H1 (cell line): ENCODE data around the gene SLC22A31. TPM values are rescaled to one million over a fixed set of nuclear protein-coding genes. Genes with fewer than 3 reads are reported as not detected.

Experiments used
- CTCF ChIA-PET: fragments of 300-600 bp; sonication (Branson Sonifier 250); formaldehyde crosslinking; loops from one replicate; lab custom pipeline; 2021; ENCODE audit not compliant: partially characterized antibody; lab: Charles Lee
- POLR2A ChIA-PET: fragments of 300-600 bp; sonication (Branson Sonifier 250); formaldehyde crosslinking; loops from one replicate; lab custom pipeline; 2021; ENCODE audit warnings: inconsistent platforms; ENCODE audit not compliant: partially characterized antibody; lab: Charles Lee
- DNase-seq, 2 experiments: peaks; one replicate each; pipeline versions ENCODE4 v3.0.0 to v3.0.0-alpha.2; 2010 to 2022; ENCODE audit warnings: low spot score in 2 of 2, low read depth in 1 of 2, mixed read lengths in 1 of 2
- FAIRE-seq: peaks from 2 replicates; lab custom pipeline; 2011; peaks lifted over from hg19 to GRCh38; lab: Jason Lieb, UNC
- H2AFZ ChIP-seq: 2 replicates; pipeline ENCODE4 v1.8.1; 2012; ENCODE audit warnings: low read length, inconsistent platforms
- H2AK5ac ChIP-seq: 2 replicates; pipeline ENCODE4 v1.6.1; 2013; ENCODE audit warnings: low read depth, low read length
- H2BK120ac ChIP-seq: replicated peaks from 2 replicates; pipeline ENCODE3; 2013; ENCODE audit warnings: low read depth, low read length, inconsistent platforms
- H2BK12ac ChIP-seq: 2 replicates; pipeline ENCODE4 v1.6.1; 2013; ENCODE audit warnings: low read depth, low read length
- H2BK15ac ChIP-seq: 2 replicates; pipeline ENCODE4 v1.6.1; 2013; ENCODE audit warnings: low read length
- H2BK20ac ChIP-seq: 2 replicates; pipeline ENCODE4 v1.6.1; 2013; ENCODE audit warnings: low read length
- H2BK5ac ChIP-seq: 2 replicates; pipeline ENCODE4 v1.6.1; 2013; ENCODE audit warnings: low read depth, low read length
- H3K14ac ChIP-seq: 2 replicates; pipeline ENCODE4 v1.6.1; 2013; ENCODE audit warnings: inconsistent platforms; ENCODE audit not compliant: insufficient read length
- H3K18ac ChIP-seq: 2 replicates; pipeline ENCODE4 v1.6.1; 2013; ENCODE audit warnings: low read length; ENCODE audit errors: extremely low read depth
- H3K23ac ChIP-seq: 2 replicates; pipeline ENCODE4 v1.6.1; 2013; ENCODE audit warnings: inconsistent platforms; ENCODE audit not compliant: insufficient read length
- H3K23me2 ChIP-seq: 2 replicates; pipeline ENCODE4 v1.6.1; 2013; ENCODE audit warnings: low read depth, low read length
- H3K27ac ChIP-seq: 2 replicates; pipeline ENCODE4 v1.6.1; 2011; ENCODE audit warnings: low read depth, low read length, inconsistent platforms
- H3K27me3 ChIP-seq, 4 experiments: replicated peaks in 1 of 4; 1 replicate in 1 of 4; 2 replicates in 3 of 4; pipeline versions ENCODE4 v1.6.1 to v1.8.1; 2011 to 2013; ENCODE audit warnings: low read length in 3 of 4, mild to moderate bottlenecking in 3 of 4, inconsistent platforms in 2 of 4, mixed read lengths in 2 of 4, moderate library complexity in 1 of 4; ENCODE audit not compliant: control insufficient read depth in 3 of 4, insufficient read depth in 3 of 4; ENCODE audit errors: extremely low read depth in 1 of 4
- H3K36me3 ChIP-seq, 4 experiments: 2 replicates each; pipeline versions ENCODE4 v1.6.1 to v1.8.1; 2011 to 2013; ENCODE audit warnings: mild to moderate bottlenecking in 4 of 4, low read length in 3 of 4, moderate library complexity in 2 of 4, control low read depth in 1 of 4, inconsistent platforms in 1 of 4; ENCODE audit not compliant: insufficient read depth in 4 of 4, control insufficient read depth in 2 of 4
- H3K4ac ChIP-seq: replicated peaks from 2 replicates; pipeline ENCODE3; 2013; ENCODE audit warnings: low read length, low read depth, mixed read lengths, inconsistent platforms; ENCODE audit not compliant: insufficient read length
- H3K4me1 ChIP-seq, 4 experiments: replicated peaks in 1 of 4; 1 replicate in 1 of 4; 2 replicates in 3 of 4; pipeline versions ENCODE4 v1.6.1 to v1.8.1; 2011 to 2013; ENCODE audit warnings: low read length in 3 of 4, inconsistent platforms in 2 of 4, mixed read lengths in 1 of 4; ENCODE audit not compliant: insufficient read depth in 4 of 4, control insufficient read depth in 3 of 4
- H3K4me2 ChIP-seq, 2 experiments: 2 replicates each; pipeline versions ENCODE4 v1.6.1 to v1.8.1; 2011 to 2013; ENCODE audit warnings: low read depth in 2 of 2, low read length in 2 of 2, control low read depth in 1 of 2, inconsistent platforms in 1 of 2, mild to moderate bottlenecking in 1 of 2; ENCODE audit not compliant: insufficient read depth in 1 of 2
- H3K4me3 ChIP-seq, 4 experiments: fragments of 200-600, 300-600 bp in 1 of 4; sonication (generic), shearing (Covaris generic), sonication (Bioruptor Twin) in 1 of 4; 2 replicates each; pipeline versions ENCODE4 v1.5.1 to v1.8.1; 2011 to 2016; ENCODE audit warnings: low read length in 4 of 4, low read depth in 3 of 4, control low read depth in 2 of 4, inconsistent platforms in 2 of 4, mild to moderate bottlenecking in 2 of 4, mixed read lengths in 1 of 4, moderate library complexity in 1 of 4; ENCODE audit not compliant: insufficient read depth in 2 of 4; ENCODE audit errors: extremely low read depth in 1 of 4
- H3K56ac ChIP-seq: replicated peaks from 2 replicates; pipeline ENCODE3; 2013; ENCODE audit warnings: low read depth, mild to moderate bottlenecking, mixed read lengths, low read length, inconsistent platforms; ENCODE audit not compliant: insufficient read length
- H3K79me1 ChIP-seq: 2 replicates; pipeline ENCODE4 v1.6.1; 2013; ENCODE audit warnings: low read depth, low read length, control low read depth
- H3K79me2 ChIP-seq, 2 experiments: 2 replicates each; pipeline versions ENCODE4 v1.6.1 to v1.8.1; 2012 to 2013; ENCODE audit warnings: low read length in 2 of 2, mild to moderate bottlenecking in 2 of 2, inconsistent platforms in 1 of 2; ENCODE audit not compliant: insufficient read depth in 2 of 2, control insufficient read depth in 1 of 2
- H3K9ac ChIP-seq, 4 experiments: replicated peaks in 1 of 4; 1 replicate in 1 of 4; 2 replicates in 3 of 4; pipeline versions ENCODE4 v1.6.1 to v1.8.1; 2011 to 2013; ENCODE audit warnings: low read depth in 3 of 4, low read length in 3 of 4, control low read depth in 2 of 4, mild to moderate bottlenecking in 2 of 4, moderate library complexity in 2 of 4, inconsistent platforms in 1 of 4; ENCODE audit errors: extremely low read depth in 1 of 4
- H3K9me3 ChIP-seq, 2 experiments: 2 replicates each; pipeline versions ENCODE4 v1.6.1 to v1.8.1; 2012 to 2013; ENCODE audit warnings: mild to moderate bottlenecking in 2 of 2, moderate library complexity in 2 of 2, control low read depth in 1 of 2, inconsistent platforms in 1 of 2, low read depth in 1 of 2, low read length in 1 of 2, mixed read lengths in 1 of 2; ENCODE audit not compliant: insufficient read depth in 2 of 2
- H4K20me1 ChIP-seq, 2 experiments: replicated peaks in 1 of 2; 2 replicates each; pipeline versions ENCODE3 to v1.8.1; 2011 to 2013; ENCODE audit warnings: inconsistent platforms in 2 of 2, low read length in 2 of 2, mild to moderate bottlenecking in 1 of 2; ENCODE audit not compliant: insufficient read depth in 2 of 2, control insufficient read depth in 1 of 2
- H4K5ac ChIP-seq: 2 replicates; pipeline ENCODE4 v1.6.1; 2013; ENCODE audit warnings: low read length, low read depth, mixed read lengths, inconsistent platforms; ENCODE audit not compliant: insufficient read length
- H4K8ac ChIP-seq: 2 replicates; pipeline ENCODE4 v1.8.0; 2013; ENCODE audit warnings: mild to moderate bottlenecking, moderate library complexity, low read length, inconsistent platforms; ENCODE audit not compliant: insufficient read depth; ENCODE audit errors: extremely low read depth
- H4K91ac ChIP-seq: replicated peaks from 2 replicates; pipeline ENCODE3; 2013; ENCODE audit warnings: low read length, mixed read lengths, inconsistent platforms; ENCODE audit not compliant: insufficient read length
- CEBPB ChIP-seq: IDR thresholded peaks from 2 replicates; pipeline ENCODE4 v1.6.1; 2012; ENCODE audit warnings: low read depth, low read length
- CHD1 ChIP-seq: IDR thresholded peaks from 2 replicates; pipeline ENCODE4 v1.6.1; 2012; ENCODE audit warnings: low read depth, low read length, improper control_type of control experiment
- CREB1 ChIP-seq: IDR thresholded peaks from 2 replicates; pipeline ENCODE4 v1.6.1; 2012; ENCODE audit warnings: inconsistent platforms
- FOSL1 ChIP-seq: IDR thresholded peaks from 2 replicates; pipeline ENCODE4 v1.6.1; 2011; ENCODE audit warnings: mild to moderate bottlenecking, low read depth, low read length, moderate library complexity; ENCODE audit not compliant: insufficient read depth
- GTF2F1 ChIP-seq: IDR thresholded peaks from 2 replicates; pipeline ENCODE4 v1.6.1; 2012; ENCODE audit warnings: low read depth, low read length, improper control_type of control experiment, borderline replicate concordance
- POLR2A ChIP-seq, 2 experiments: IDR thresholded peaks; 1 replicate in 1 of 2; 2 replicates in 1 of 2; pipeline ENCODE4 v1.6.1; 2011; ENCODE audit warnings: low read depth in 2 of 2, low read length in 2 of 2, mild to moderate bottlenecking in 2 of 2; ENCODE audit errors: control extremely low read depth in 1 of 2
- SRF ChIP-seq: IDR thresholded peaks from 2 replicates; pipeline ENCODE4 v1.6.1; 2011; ENCODE audit warnings: mild to moderate bottlenecking, low read depth, low read length, moderate library complexity
- YY1 ChIP-seq: IDR thresholded peaks from 2 replicates; pipeline ENCODE4 v1.6.1; 2011; ENCODE audit warnings: low read depth, mild to moderate bottlenecking, low read length
- ZNF274 ChIP-seq: IDR thresholded peaks from 2 replicates; pipeline ENCODE4 v1.7.0; 2012; ENCODE audit warnings: low read length, borderline replicate concordance; ENCODE audit errors: extremely low read depth
- WGBS, 2 experiments: shearing (Covaris generic) in 1 of 2; methylation state at CpG; one replicate each; pipeline versions ENCODE4 v1.1.6 to v1.1.7; 2013 to 2015; ENCODE audit warnings: low lambda C conversion rate in 2 of 2, mixed read lengths in 2 of 2, inconsistent platforms in 1 of 2, low coverage in 1 of 2, missing lambda C conversion rate in 1 of 2; ENCODE audit not compliant: insufficient replicate concordance in 2 of 2, insufficient coverage in 1 of 2, insufficient read length in 1 of 2; ENCODE audit errors: extremely low coverage in 1 of 2, missing lambda C conversion rate in 1 of 2; 5-methylcytosine and 5-hydroxymethylcytosine counted together
- polyA plus RNA-seq, 7 experiments: library from polyadenylated mRNA; depleted of rRNA in 3 of 7; stranded (reverse) in 5 of 7; unstranded in 2 of 7; fragments of >200 nt in 5 of 7; fragments of 200-250 nt in 2 of 7; gene quantifications; 1 replicate in 5 of 7; 2 replicates in 1 of 7; 4 replicates in 1 of 7; pipeline versions ENCODE4 v1.2.1 to v1.2.3, GENCODE V29; 2011 to 2013; ENCODE audit warnings: missing spikeins in 2 of 7, mixed read lengths in 2 of 7
- total RNA-seq: library from RNA; stranded (reverse); fragmentation: NEBNext Ultra II Directional; extraction: Animal tissue kit (Norgen Biotek cat#: 25700); gene quantifications from 2 replicates; pipeline ENCODE4 v1.2.1, GENCODE V29; 2021
- TF ChIP-seq, protein P1 (sequence below), 3 experiments: IDR thresholded peaks; 1 replicate in 2 of 3; 2 replicates in 1 of 3; pipeline versions ENCODE4 v1.5.1 to v1.6.1; 2011; ENCODE audit warnings: low read length in 3 of 3, mild to moderate bottlenecking in 3 of 3, inconsistent platforms in 2 of 3, low read depth in 1 of 3, moderate library complexity in 1 of 3; ENCODE audit not compliant: insufficient read depth in 1 of 3; ENCODE audit errors: control extremely low read depth in 1 of 3

The SLC22A31 gene
- total and polyA plus RNA-seq, 2 of the 8 experiments (the other 6 are each of a cell fraction or from before 2014, with no cell fraction given) = 7.7 to 10.6 TPM

GRCh38 chr16:89173174-89173921, 27.0 kb downstream of the SLC22A31 start:
- H3K4me2 ChIP-seq = peak overlapping the region; percentile 2 to 26; a peak in 1 of 4 replicates
- H3K23me2 ChIP-seq = peaks cover 5% of the 10 kb centered on the region
- no peaks in the 10 kb centered on the region for H3K9me3 ChIP-seq
- no peaks in the 10 kb centered on the region for H3K36me3 ChIP-seq
- no peak overlapping the region for H3K27ac ChIP-seq
- CTCF ChIA-PET = interaction anchor here (0.6 to 3.0 kb wide), 9 partner anchors 17 to 436 kb away, joined by 3 to 10 read pairs (median 4); no protein-coding TSS in a partner anchor
- peaks cover 0 to 3% of the 10 kb centered on the region in 2 experiments for H4K20me1 ChIP-seq
- no peak overlapping the region; the same call in 1 of the 2 replicates for H2BK15ac ChIP-seq
- no peaks in the 10 kb centered on the region for H3K79me1 ChIP-seq
- FAIRE-seq (no peak), DNase-seq (peak in 1 of 2 experiments; percentile 49)
- no peaks in the 10 kb centered on the region for H3K79me2 ChIP-seq
- H3K4me3 ChIP-seq = no peak overlapping the region
- 73% methylated on average over 11 of the region's 11 CpGs; no CpG with 5 or more reads in 1 of the 2 experiments for WGBS, 2 experiments
- H3K56ac ChIP-seq = no peak overlapping the region
- no peak overlapping the region for H2AFZ ChIP-seq
- H3K9ac ChIP-seq = no peak overlapping the region
- no peak overlapping the region for H4K5ac ChIP-seq
- H3K18ac ChIP-seq = no peak overlapping the region
- no peak overlapping the region for H2BK12ac ChIP-seq
- H2AK5ac ChIP-seq = no peak overlapping the region
- H2BK120ac ChIP-seq = no peak overlapping the region
- H4K8ac ChIP-seq = peak overlapping the region; percentile 51
- H2BK20ac ChIP-seq = no peak overlapping the region
- no peak overlapping the region for H3K23ac ChIP-seq
- no peak overlapping the region for H3K4ac ChIP-seq
- peaks cover 0 to 7% (median 4%) of the 10 kb centered on the region in 4 experiments; a peak in 4 of 7 replicates for H3K27me3 ChIP-seq
- H2BK5ac ChIP-seq = peak overlapping the region; percentile 24; the same call in 1 of the 2 replicates
- no peak overlapping the region for H4K91ac ChIP-seq
- no peak overlapping the region for H3K14ac ChIP-seq
- H3K4me1 ChIP-seq = peaks cover 0 to 26% (median 17%) of the 10 kb centered on the region in 4 experiments; a peak in 6 of 7 replicates
- POLR2A ChIA-PET = interaction anchor here (1.1 to 2.3 kb wide), 6 partner anchors 8 to 361 kb away, joined by 3 to 9 read pairs (median 4); partner anchors contain the start of genes APRT and SLC22A31
- TF ChIP-seq CEBPB (no peak), GTF2F1 (no peak), CREB1 (no peak), FOSL1 (no peak), SRF (no peak), YY1 (no peak), ZNF274 (no peak), CHD1 (no peak), POLR2A (IDR thresholded peaks at IDR 0.05; ENCODE audit: control extremely low read depth in 1 of 2, low read depth in 2 of 2, low read length in 2 of 2) (no peak)
- TF ChIP-seq, protein P1, sequence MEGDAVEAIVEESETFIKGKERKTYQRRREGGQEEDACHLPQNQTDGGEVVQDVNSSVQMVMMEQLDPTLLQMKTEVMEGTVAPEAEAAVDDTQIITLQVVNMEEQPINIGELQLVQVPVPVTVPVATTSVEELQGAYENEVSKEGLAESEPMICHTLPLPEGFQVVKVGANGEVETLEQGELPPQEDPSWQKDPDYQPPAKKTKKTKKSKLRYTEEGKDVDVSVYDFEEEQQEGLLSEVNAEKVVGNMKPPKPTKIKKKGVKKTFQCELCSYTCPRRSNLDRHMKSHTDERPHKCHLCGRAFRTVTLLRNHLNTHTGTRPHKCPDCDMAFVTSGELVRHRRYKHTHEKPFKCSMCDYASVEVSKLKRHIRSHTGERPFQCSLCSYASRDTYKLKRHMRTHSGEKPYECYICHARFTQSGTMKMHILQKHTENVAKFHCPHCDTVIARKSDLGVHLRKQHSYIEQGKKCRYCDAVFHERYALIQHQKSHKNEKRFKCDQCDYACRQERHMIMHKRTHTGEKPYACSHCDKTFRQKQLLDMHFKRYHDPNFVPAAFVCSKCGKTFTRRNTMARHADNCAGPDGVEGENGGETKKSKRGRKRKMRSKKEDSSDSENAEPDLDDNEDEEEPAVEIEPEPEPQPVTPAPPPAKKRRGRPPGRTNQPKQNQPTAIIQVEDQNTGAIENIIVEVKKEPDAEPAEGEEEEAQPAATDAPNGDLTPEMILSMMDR (IDR thresholded peaks at IDR 0.05; ENCODE audit: control extremely low read depth in 1 of 3, insufficient read depth in 1 of 3, low read depth in 1 of 3, low read length in 3 of 3) = no peak
